GM12878 (cell line): ENCODE results near the gene SLC35E3. TPM values are rescaled to one million over a fixed set of nuclear protein-coding genes. Genes with fewer than 3 reads are reported as not detected.

ENCODE experiments used
- ATAC-seq: fragments of 200-7000 bp; cut with Tn5 transposase; 3 replicates; pipeline ENCODE4 v1.9.1; 2020; ENCODE audit warnings: mild to moderate bottlenecking, moderate library complexity
- BruUV-seq: library from RNA; stranded (reverse); fragments of 400-500 nt; replicated peaks from 2 replicates; lab custom pipeline; 2021; lab: Mats Ljungman, UMichigan
- CTCF ChIA-PET: fragments of 300-600 bp; sonication (Branson Sonifier 250); formaldehyde crosslinking; extraction: SDS; loops from one replicate; lab custom pipeline; 2021; ENCODE audit warnings: inconsistent platforms; lab: Yijun Ruan, JAX
- POLR2A ChIA-PET: fragments of 350-600 bp; formaldehyde crosslinking; extraction: SDS; loops from one replicate; lab custom pipeline; 2021; ENCODE audit warnings: inconsistent platforms; lab: Charles Lee
- RAD21 ChIA-PET: fragments of 300-600 bp; sonication (Branson Sonifier 250); formaldehyde crosslinking; loops from one replicate; lab custom pipeline; 2023; ENCODE audit warnings: antibody characterized with exemption; ENCODE audit not compliant: unreplicated experiment; lab: Charles Lee
- SMC1A ChIA-PET: fragments of 300-600 bp; sonication (Branson Sonifier 250); formaldehyde crosslinking; loops from one replicate; lab custom pipeline; 2023; ENCODE audit not compliant: unreplicated experiment, uncharacterized antibody; lab: Charles Lee
- DNase-seq: peaks from one replicate; pipeline ENCODE4 v3.0.0-alpha.2; 2011; ENCODE audit warnings: low read depth, low spot score
- FAIRE-seq: peaks from 3 replicates; lab custom pipeline; 2011; peaks lifted over from hg19 to GRCh38; lab: Jason Lieb, UNC
- H2AFZ ChIP-seq: 2 replicates; pipeline ENCODE4 v1.6.0; 2011; ENCODE audit warnings: low read depth, low read length, control low read depth; ENCODE audit not compliant: control insufficient read depth
- H3K27ac ChIP-seq: 2 replicates; pipeline ENCODE4 v1.5.1; 2011; ENCODE audit warnings: control low read depth; ENCODE audit not compliant: control insufficient read depth, insufficient read depth
- H3K27me3 ChIP-seq, 2 experiments: replicated peaks in 1 of 2; 2 replicates each; pipeline versions ENCODE4 v1.6.0 to v1.6.1; 2011; ENCODE audit warnings: low read length in 1 of 2; ENCODE audit not compliant: control insufficient read depth in 2 of 2, insufficient read depth in 2 of 2
- H3K36me3 ChIP-seq, 2 experiments: 2 replicates each; pipeline ENCODE4 v1.5.1; 2011; ENCODE audit warnings: low read length in 1 of 2; ENCODE audit not compliant: control insufficient read depth in 2 of 2, insufficient read depth in 2 of 2
- H3K4me1 ChIP-seq: 2 replicates; pipeline ENCODE4 v1.6.1; 2011; ENCODE audit warnings: mild to moderate bottlenecking, low read length, moderate library complexity, mixed read lengths; ENCODE audit not compliant: control insufficient read depth, insufficient read depth
- H3K4me2 ChIP-seq: 2 replicates; pipeline ENCODE4 v1.6.0; 2011; ENCODE audit warnings: control low read depth; ENCODE audit not compliant: control insufficient read depth, insufficient read depth
- H3K4me3 ChIP-seq: fragments of 200-600 bp; sonication (generic); 2 replicates; pipeline ENCODE4 v1.5.1; 2016
- H3K79me2 ChIP-seq: 2 replicates; pipeline ENCODE4 v1.6.0; 2011; ENCODE audit warnings: low read length; ENCODE audit not compliant: control insufficient read depth, insufficient read depth
- H3K9ac ChIP-seq: 2 replicates; pipeline ENCODE4 v1.8.0; 2011; ENCODE audit warnings: low read length, control low read depth, mixed read lengths; ENCODE audit not compliant: control insufficient read depth, insufficient read depth
- H3K9me3 ChIP-seq: replicated peaks from 3 replicates; pipeline ENCODE4 v1.5.1; 2011; ENCODE audit warnings: mild to moderate bottlenecking, low read length; ENCODE audit not compliant: control insufficient read depth, insufficient read depth
- H4K20me1 ChIP-seq: 2 replicates; pipeline ENCODE4 v1.6.0; 2011; ENCODE audit not compliant: control insufficient read depth, insufficient read depth
- ATF7 ChIP-seq: fragments of 450-650 bp; IDR thresholded peaks from 2 replicates; pipeline ENCODE4 v1.6.1; 2016; ENCODE audit warnings: low read depth, mild to moderate bottlenecking
- BCL3 ChIP-seq: IDR thresholded peaks from 2 replicates; pipeline ENCODE4 v1.6.1; 2011; ENCODE audit warnings: borderline replicate concordance, low read depth, mild to moderate bottlenecking, moderate library complexity, low read length; ENCODE audit not compliant: insufficient read depth, poor library complexity, severe bottlenecking
- CREM ChIP-seq: IDR thresholded peaks from 2 replicates; pipeline ENCODE4 v1.6.1; 2014; ENCODE audit warnings: antibody characterized with exemption, low read depth
- EP300 ChIP-seq, 2 experiments: fragments of 150-350 bp in 1 of 2; IDR thresholded peaks; 2 replicates each; pipeline ENCODE4 v1.6.1; 2011 to 2012; ENCODE audit warnings: low read depth in 2 of 2, low read length in 2 of 2, borderline replicate concordance in 1 of 2, improper control_type of control experiment in 1 of 2, inconsistent platforms in 1 of 2; ENCODE audit not compliant: control insufficient read depth in 1 of 2
- ETV6 ChIP-seq, 2 experiments: fragments of 450-650 bp in 1 of 2; IDR thresholded peaks in 1 of 2; conservative IDR thresholded peaks in 1 of 2; 2 replicates each; pipeline ENCODE4 v1.6.1; 2014; ENCODE audit warnings: antibody characterized with exemption in 1 of 2, borderline replicate concordance in 1 of 2, low read depth in 1 of 2, mild to moderate bottlenecking in 1 of 2, moderate library complexity in 1 of 2
- MEF2A ChIP-seq: IDR thresholded peaks from 2 replicates; pipeline ENCODE4 v1.6.1; 2011; ENCODE audit warnings: low read depth, mild to moderate bottlenecking, low read length, moderate library complexity; ENCODE audit not compliant: insufficient read depth
- MXI1 ChIP-seq: fragments of 150-350 bp; IDR thresholded peaks from 2 replicates; pipeline ENCODE4 v1.6.1; 2011; ENCODE audit warnings: low read depth, mild to moderate bottlenecking, inconsistent platforms, low read length, improper control_type of control experiment
- NRF1 ChIP-seq: conservative IDR thresholded peaks from 2 replicates; pipeline ENCODE4 v1.6.1; 2011; ENCODE audit warnings: mild to moderate bottlenecking, low read depth, low read length, improper control_type of control experiment
- SMAD1 ChIP-seq: fragments of 450-650 bp; IDR thresholded peaks from 2 replicates; pipeline ENCODE4 v1.6.1; 2018; ENCODE audit warnings: mild to moderate bottlenecking, low read depth; ENCODE audit not compliant: partially characterized antibody
- SPI1 ChIP-seq: IDR thresholded peaks from 2 replicates; pipeline ENCODE4 v1.6.1; 2011; ENCODE audit warnings: low read depth, mild to moderate bottlenecking, low read length, moderate library complexity, borderline replicate concordance; ENCODE audit not compliant: insufficient read depth
- TBL1XR1 ChIP-seq: IDR thresholded peaks from 2 replicates; pipeline ENCODE4 v1.6.1; 2012; ENCODE audit warnings: low read depth, low read length, improper control_type of control experiment
- ZBTB33 ChIP-seq: fragments of 450-650 bp; IDR thresholded peaks from 2 replicates; pipeline ENCODE4 v1.6.1; 2017; ENCODE audit warnings: mild to moderate bottlenecking
- WGBS: methylation state at CpG from one replicate; pipeline ENCODE4 v1.1.6; 2016; ENCODE audit warnings: low lambda C conversion rate; ENCODE audit not compliant: insufficient replicate concordance, insufficient coverage; ENCODE audit errors: missing lambda C conversion rate; 5-methylcytosine and 5-hydroxymethylcytosine counted together
- in situ Hi-C: fragments of 300-500 bp; cut with MboI; formaldehyde crosslinking; loops from 9 replicates; pipeline ENCODE4 v1.14.3; 2018; ENCODE audit warnings: mixed read lengths
- intact Hi-C: fragments of 100-400 bp; cut with micrococcal nuclease; formaldehyde crosslinking; loops from one replicate; pipeline ENCODE4 v1.14.2; 2022; ENCODE audit not compliant: unreplicated experiment
- polyA plus RNA-seq, 11 experiments: library from polyadenylated mRNA; depleted of rRNA in 4 of 11; unstranded in 6 of 11; stranded (reverse) in 5 of 11; fragments of >200 nt; fragmentation: Nextera tagmentation in 4 of 11; fragmentation: Illumina TruSeq in 1 of 11; extraction: Ambion mirVana in 4 of 11; extraction: Trizol in 1 of 11; gene quantifications; 1 replicate in 1 of 11; 2 replicates in 10 of 11; pipeline versions ENCODE4 v1.2.1 to v1.2.3, GENCODE V29; 2011 to 2016; ENCODE audit warnings: inconsistent platforms in 2 of 11, missing spikeins in 2 of 11, low read depth in 1 of 11
- total RNA-seq, 4 experiments: library from RNA; depleted of rRNA in 3 of 4; stranded (reverse); fragments of >200 nt in 3 of 4; fragmentation: Illumina TruSeq in 1 of 4; extraction: Trizol in 1 of 4; gene quantifications; 2 replicates each; pipeline versions ENCODE4 v1.2.1 to v1.2.3, GENCODE V29; 2013 to 2021

SLC35E3 gene
- total and polyA plus RNA-seq, 10 of the 15 experiments (the other 5 are each of a cell fraction or from before 2014, with no cell fraction given), result 3.6 to 19.8 (median 6.1) TPM

DNA sequence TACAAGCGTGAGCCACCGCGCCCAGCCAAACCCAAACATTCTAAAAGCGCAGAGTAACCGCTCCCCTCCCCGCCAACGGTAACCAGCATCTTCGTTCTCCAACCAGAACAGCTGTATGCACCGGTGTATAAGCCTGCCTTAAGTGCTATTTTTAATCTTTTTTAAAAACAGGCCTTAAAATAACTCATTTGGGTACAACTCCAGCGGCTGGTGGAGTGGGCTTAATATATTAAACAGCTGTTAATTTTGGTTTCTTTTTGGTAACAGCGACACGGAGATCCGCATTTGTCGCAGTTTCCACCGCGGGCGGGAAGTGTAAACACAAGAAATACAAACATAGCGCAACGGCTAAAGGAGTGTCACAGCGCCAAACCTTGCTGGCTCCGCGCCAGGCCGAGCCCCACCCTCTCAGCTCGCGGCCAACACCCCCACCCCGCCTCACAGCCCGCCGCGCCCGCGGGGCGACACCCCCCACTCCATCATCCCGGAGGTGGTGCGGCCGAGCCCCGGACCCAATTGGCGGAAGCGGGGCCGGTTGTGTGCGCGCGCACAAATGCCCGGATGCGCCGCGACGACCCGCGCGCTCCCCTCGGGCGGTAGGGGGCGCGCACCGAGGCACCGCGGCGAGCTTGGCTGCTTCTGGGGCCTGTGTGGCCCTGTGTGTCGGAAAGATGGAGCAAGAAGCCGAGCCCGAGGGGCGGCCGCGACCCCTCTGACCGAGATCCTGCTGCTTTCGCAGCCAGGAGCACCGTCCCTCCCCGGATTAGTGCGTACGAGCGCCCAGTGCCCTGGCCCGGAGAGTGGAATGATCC, 61.8 kb downstream of the SLC35E3 start, which contains the start of gene MDM2:
MDM2 (plus strand) TSS at position 602 of the 812 bp plus-strand sequence. CDS start 301 bp downstream, outside the sequence.
- peak within 1 kb of the TSS; percentile 52 for H2AFZ ChIP-seq
- in situ Hi-C loops, result no loop called here
- POLR2A ChIA-PET, result interaction anchor here (0.6 to 2.5 kb wide), 14 partner anchors 9 to 448 kb away, joined by 3 to 7 read pairs (median 4); partner anchors contain the start of gene SLC35E3
- H3K4me2 ChIP-seq, result peak within 1 kb of the TSS; percentile 87
- ATAC-seq, result peak; percentile 84
- peaks cover 0 to 7% of the 10 kb centered on the region in 2 experiments; a peak in 1 of 4 replicates for H3K36me3 ChIP-seq
- FAIRE-seq, result peak; percentile 92
- H3K4me1 ChIP-seq, result no peaks in the 10 kb centered on the region; the same call in 1 of the 2 replicates
- BruUV-seq, result TSS peak; percentile 85
- no peaks in the 10 kb centered on the region for H3K27me3 ChIP-seq
- SMC1A ChIA-PET, result interaction anchor here (0.6 to 2.4 kb wide), 12 partner anchors 9 to 451 kb away, joined by 3 to 12 read pairs (median 4); no protein-coding TSS in a partner anchor
- peak within 1 kb of the TSS; percentile 83 for H3K4me3 ChIP-seq
- H3K9me3 ChIP-seq, result peaks cover 2% of the 10 kb centered on the region; the same call in 1 of the 3 replicates
- H4K20me1 ChIP-seq, result no peaks in the 10 kb centered on the region
- intact Hi-C loops, result loop anchor here (1.0 to 5.0 kb wide), 6 partner anchors 61 to 475 kb away; partner anchors contain the start of genes MDM1, NUP107, RAP1B and SLC35E3
- H3K27ac ChIP-seq, result peak within 1 kb of the TSS; percentile 100
- peak; percentile 94 for DNase-seq
- peaks cover 47% of the 10 kb centered on the region for H3K79me2 ChIP-seq
- RAD21 ChIA-PET, result interaction anchor here (0.7 to 3.2 kb wide), 12 partner anchors 10 to 490 kb away, joined by 3 to 25 read pairs (median 3); partner anchors contain the start of gene SLC35E3
- 2% methylated on average over 70 of the region's 72 CpGs for WGBS
- CTCF ChIA-PET, result interaction anchor here (0.7 to 2.7 kb wide), 14 partner anchors 9 to 449 kb away, joined by 3 to 17 read pairs (median 4); partner anchors contain the start of gene SLC35E3
- H3K9ac ChIP-seq, result peak within 1 kb of the TSS; percentile 100
- TF ChIP-seq TBL1XR1, result peak; percentile 74
- peak; percentile 91 for TF ChIP-seq MEF2A
- TF ChIP-seq SMAD1, result peak; percentile 96
- peak in 1 of 2 experiments; percentile 32; a peak in 1 of 4 replicates for TF ChIP-seq ETV6 (conservative IDR thresholded peaks at IDR 0.05 in 1 of 2, IDR thresholded peaks at IDR 0.05 in 1 of 2; ENCODE audit: borderline replicate concordance in 1 of 2, low read depth in 1 of 2)
- TF ChIP-seq ZBTB33, result no peak
- TF ChIP-seq EP300 (IDR thresholded peaks at IDR 0.05; ENCODE audit: borderline replicate concordance in 1 of 2, control insufficient read depth in 1 of 2, low read depth in 2 of 2, low read length in 2 of 2), result peak; percentile 27 to 65; a peak in 2 of 4 replicates
- TF ChIP-seq NRF1, result 0 out of 2 replicates have a peak, but pooled peaks have one; percentile 28
- TF ChIP-seq BCL3, result peak; percentile 72
- TF ChIP-seq SPI1, result peak; percentile 24; the same call in 1 of the 2 replicates
- TF ChIP-seq CREM, result peak; percentile 13
- peak; percentile 59 for TF ChIP-seq ATF7
- peak; percentile 60 for TF ChIP-seq MXI1
